Measurements from ENCODE around the gene RAB39A. TPM values are rescaled to one million over a fixed set of nuclear protein-coding genes. Genes with fewer than 3 reads are reported as not detected.
"Not testable (repeated sequence)": the region's sequence is repeated elsewhere in the genome, so short reads cannot be mapped to it uniquely, and the experiment has no call there.

RAB39A gene
- total and polyA plus RNA-seq, 10 of the 15 experiments (the other 5 are each of a cell fraction or from before 2014, with no cell fraction given) = 0.10 to 9.2 (median 4.9) TPM

GRCh38 chr11:107948328-107948727 is 20.1 kb downstream of the RAB39A start:
- SMC1A ChIA-PET (ENCODE audit: uncharacterized antibody, unreplicated experiment) = interaction anchor here (0.5 kb wide), 1 partner anchor 17 kb away, joined by 3 read pairs; no protein-coding TSS in a partner anchor
- intact Hi-C loops (cut with micrococcal nuclease; ENCODE audit: unreplicated experiment); in situ Hi-C loops (cut with MboI); H3K4me3 ChIP-seq; H3K9me3 ChIP-seq (replicated peaks; ENCODE audit: control insufficient read depth, insufficient read depth, low read length); ATAC-seq; H3K4me1 ChIP-seq (ENCODE audit: control insufficient read depth, insufficient read depth, low read length); CTCF ChIA-PET; FAIRE-seq; H3K27ac ChIP-seq (ENCODE audit: control insufficient read depth, insufficient read depth); H3K79me2 ChIP-seq (ENCODE audit: control insufficient read depth, insufficient read depth, low read length); H3K4me2 ChIP-seq (ENCODE audit: control insufficient read depth, insufficient read depth); DNase-seq (ENCODE audit: low read depth, low spot score); H3K9ac ChIP-seq (ENCODE audit: control insufficient read depth, insufficient read depth, low read length); H3K27me3 ChIP-seq (replicated peaks in 1 of 2; ENCODE audit: control insufficient read depth in 2 of 2, insufficient read depth in 2 of 2, low read length in 1 of 2); H4K20me1 ChIP-seq (ENCODE audit: control insufficient read depth, insufficient read depth); RAD21 ChIA-PET (ENCODE audit: unreplicated experiment); H2AFZ ChIP-seq (ENCODE audit: control insufficient read depth, low read depth, low read length); H3K36me3 ChIP-seq (ENCODE audit: control insufficient read depth in 2 of 2, insufficient read depth in 2 of 2, low read length in 1 of 2); BruUV-seq (replicated peaks): not testable (repeated sequence)
- 73% methylated on average over 12 of the region's 12 CpGs for WGBS (ENCODE audit: insufficient coverage, insufficient replicate concordance, low lambda C conversion rate, missing lambda C conversion rate)
- POLR2A ChIA-PET = interaction anchor here (0.7 to 1.0 kb wide), 3 partner anchors 10 to 229 kb away, joined by 3 to 5 read pairs (median 3); no protein-coding TSS in a partner anchor

GRCh38 chr11:107951155-107951554 is 22.9 kb downstream of the RAB39A start:
- no peak overlapping the region for H3K9ac ChIP-seq (ENCODE audit: control insufficient read depth, insufficient read depth, low read length)
- in situ Hi-C loops (cut with MboI) (no loop called here), intact Hi-C loops (cut with micrococcal nuclease; ENCODE audit: unreplicated experiment) (no loop called here)
- DNase-seq (ENCODE audit: low read depth, low spot score) (no peak), FAIRE-seq (no peak), ATAC-seq (no peak)
- no peaks in the 10 kb centered on the region for H3K79me2 ChIP-seq (ENCODE audit: control insufficient read depth, insufficient read depth, low read length)
- ChIA-PET SMC1A (ENCODE audit: uncharacterized antibody, unreplicated experiment) (interaction anchor here (0.6 kb wide), 1 partner anchor 79 kb away, joined by 3 read pairs; no protein-coding TSS in a partner anchor), CTCF (no interaction called here), RAD21 (ENCODE audit: unreplicated experiment) (no interaction called here), POLR2A (no interaction called here)
- H3K27me3 ChIP-seq (replicated peaks in 1 of 2; ENCODE audit: control insufficient read depth in 2 of 2, insufficient read depth in 2 of 2, low read length in 1 of 2) = no peaks in the 10 kb centered on the region
- no peak overlapping the region for H3K4me2 ChIP-seq (ENCODE audit: control insufficient read depth, insufficient read depth)
- no peaks in the 10 kb centered on the region for H3K36me3 ChIP-seq (ENCODE audit: control insufficient read depth in 2 of 2, insufficient read depth in 2 of 2, low read length in 1 of 2)
- BruUV-seq (replicated peaks) = no TSS peak
- no peaks in the 10 kb centered on the region for H3K4me1 ChIP-seq (ENCODE audit: control insufficient read depth, insufficient read depth, low read length)
- TF ChIP-seq STAT1 (conservative IDR thresholded peaks at IDR 0.05) = no peak
- TF ChIP-seq JUNB (IDR thresholded peaks at IDR 0.05) = no peak
- no peak for TF ChIP-seq ZSCAN29 (IDR thresholded peaks at IDR 0.05)
- no peak for TF ChIP-seq MTA3 (IDR thresholded peaks at IDR 0.05; ENCODE audit: borderline replicate concordance, low read length)
- no peak for TF ChIP-seq TCF12 (IDR thresholded peaks at IDR 0.05; ENCODE audit: low read depth, low read length)
- TF ChIP-seq IKZF1 (conservative IDR thresholded peaks at IDR 0.05) = no peak
- TF ChIP-seq MYC (IDR thresholded peaks at IDR 0.05; ENCODE audit: insufficient read depth, insufficient read length, insufficient replicate concordance, low read length, severe bottlenecking) = no peak
- TF ChIP-seq SREBF2 (IDR thresholded peaks at IDR 0.05; ENCODE audit: low read length) = no peak
- TF ChIP-seq ATF3 (IDR thresholded peaks at IDR 0.05; ENCODE audit: borderline replicate concordance, extremely low read depth, low read depth, low read length) = no peak
- no peak for TF ChIP-seq SPI1 (IDR thresholded peaks at IDR 0.05; ENCODE audit: borderline replicate concordance, insufficient read depth, low read depth, low read length)
- no peak for TF ChIP-seq SIX5 (IDR thresholded peaks at IDR 0.05; ENCODE audit: low read depth, low read length, severe bottlenecking)
- TF ChIP-seq CBX3 (IDR thresholded peaks at IDR 0.05; ENCODE audit: borderline replicate concordance, low read depth) = no peak
- no peak for TF ChIP-seq ZNF217 (IDR thresholded peaks at IDR 0.05)
- no peak overlapping the region for H2AFZ ChIP-seq (ENCODE audit: control insufficient read depth, low read depth, low read length)
- H3K9me3 ChIP-seq (replicated peaks; ENCODE audit: control insufficient read depth, insufficient read depth, low read length) = no peaks in the 10 kb centered on the region
- H3K27ac ChIP-seq (ENCODE audit: control insufficient read depth, insufficient read depth) = no peak overlapping the region
- H3K4me3 ChIP-seq = no peak overlapping the region
- H4K20me1 ChIP-seq (ENCODE audit: control insufficient read depth, insufficient read depth) = no peaks in the 10 kb centered on the region
